ENCODE measurements around the gene DLGAP4. TPM values are rescaled to one million over a fixed set of nuclear protein-coding genes. Genes with fewer than 3 reads are reported as not detected.

DLGAP4 gene
- total RNA-seq, 2 donors from 2014 or later = 23.1 to 60.0 TPM

- no peaks in the 10 kb centered on the region for H3K27me3 ChIP-seq
- peak overlapping the region; percentile 87 to 98 (median 96) for H3K27ac ChIP-seq
- peaks cover 2 to 3% of the 10 kb centered on the region in 2 donors for H3K36me3 ChIP-seq (replicated peaks in 1 of 2; ENCODE audit: insufficient read depth in 1 of 2, low read depth in 2 of 2)
- intact Hi-C loops (cut with DNase I) = no loop called here
- whole genome bisulfite sequencing, 2 donors = 0 to 2% methylated on average over 18 to 58 of the region's 69 CpGs
- H3K9me3 ChIP-seq = no peaks in the 10 kb centered on the region
- peaks cover 33% of the 10 kb centered on the region for H3K4me1 ChIP-seq
- peak; percentile 63 to 85 (median 84) for TF ChIP-seq POLR2A (IDR thresholded peaks at IDR 0.05)
- TF ChIP-seq CTCF (IDR thresholded peaks at IDR 0.05) = peak in 2 of 7 experiments; percentile 1 to 19
- DNase-seq = peak; percentile 64 to 74 (median 71)
- peak overlapping the region; percentile 78 to 86 for H3K4me3 ChIP-seq
- peak; percentile 45 for ATAC-seq
Observed at GRCh38 chr20:36574366-36575135, 268.4 kb downstream of the DLGAP4 start.

- WGBS, 2 donors = 25 to 38% methylated on average over 1 of the region's 1 CpG
- intact Hi-C loops (cut with DNase I) = no loop called here
- no peak for DNase-seq
- no peak for ATAC-seq
- Histone ChIP-seq H3K4me1 (peaks cover 33% of the 10 kb centered on the region), H3K36me3 (replicated peaks in 1 of 2; ENCODE audit: insufficient read depth in 1 of 2, low read depth in 2 of 2) (peaks cover 11 to 12% of the 10 kb centered on the region in 2 donors), H3K27ac (peak overlapping the region in 3 of 4 donors; percentile 94 to 98 (median 98)), H3K9me3 (no peaks in the 10 kb centered on the region), H3K4me3 (no peak overlapping the region), H3K27me3 (no peaks in the 10 kb centered on the region)
- no peak for TF ChIP-seq POLR2A (IDR thresholded peaks at IDR 0.05)
- no peak for TF ChIP-seq CTCF (IDR thresholded peaks at IDR 0.05)
Observed at GRCh38 chr20:36576081-36576445, 269.9 kb downstream of the DLGAP4 start.

Small RNAs within 50 kb of the gene (small RNA-seq; reads per million reads assigned to genes)
- not detected for gene RF00017

Other genes with a start within 250 kb of the DLGAP4 start
- gene EPB41L1, start 151.6 kb upstream of the DLGAP4 start, total RNA-seq = 10 to 100 TPM; 22.8 to 53.4 TPM
- 10 to 100 TPM; 16.3 to 19.4 TPM for gene AAR2, start 69.9 kb upstream of the DLGAP4 start, total RNA-seq
- 10 to 100 TPM; 16.9 to 26.7 TPM for gene MYL9, start 235.2 kb downstream of the DLGAP4 start, total RNA-seq

Data from body of pancreas (tissue), 4 donors.